HepG2 (cell line): ENCODE results near the gene BTG2. TPM values are rescaled to one million over a fixed set of nuclear protein-coding genes. Genes with fewer than 3 reads are reported as not detected.

Experiments
- EHMT2 ChIP-seq: fragments of 200-600 bp; sonication (generic); IDR thresholded peaks from 2 replicates; pipeline ENCODE4 v1.7.0; 2017; ENCODE audit warnings: antibody characterized with exemption, low read depth, low read length, borderline replicate concordance
- GATA4 ChIP-seq: sonication (generic); IDR thresholded peaks from 2 replicates; pipeline ENCODE4 v1.6.1; 2016; ENCODE audit warnings: antibody characterized with exemption, low read depth, borderline replicate concordance
- IRX3 ChIP-seq: sonication (generic); formaldehyde crosslinking; IDR thresholded peaks from 2 replicates; pipeline ENCODE4 v1.8.1; 2023; ENCODE audit warnings: mild to moderate bottlenecking, low read depth, missing genetic modification reagents, borderline replicate concordance
- KDM1A ChIP-seq: IDR thresholded peaks from 2 replicates; pipeline ENCODE4 v1.6.1; 2016; ENCODE audit warnings: missing compliant biosample characterization
- MAF1 ChIP-seq: sonication (generic); formaldehyde crosslinking; IDR thresholded peaks from 2 replicates; pipeline ENCODE4 v1.5.0; 2020; ENCODE audit warnings: missing genetic modification reagents, borderline replicate concordance
- MTF2 ChIP-seq: sonication (generic); formaldehyde crosslinking; IDR thresholded peaks from 2 replicates; pipeline ENCODE4 v1.5.0; 2020; ENCODE audit warnings: missing genetic modification reagents, borderline replicate concordance
- NR1H2 ChIP-seq: sonication (generic); formaldehyde crosslinking; IDR thresholded peaks from 2 replicates; pipeline ENCODE4 v1.8.1; 2022; ENCODE audit warnings: low read depth, missing genetic modification reagents, borderline replicate concordance
- NR2F2 ChIP-seq: IDR thresholded peaks from 2 replicates; pipeline ENCODE4 v1.6.1; 2012; ENCODE audit warnings: low read depth, inconsistent platforms, borderline replicate concordance
- PAXIP1 ChIP-seq: sonication (generic); formaldehyde crosslinking; conservative IDR thresholded peaks from 2 replicates; pipeline ENCODE4 v1.4.0; 2020; ENCODE audit warnings: mild to moderate bottlenecking, missing genetic modification reagents, moderate library complexity
- PCBP1 ChIP-seq: fragments of 200-400 bp; formaldehyde crosslinking; IDR thresholded peaks from 2 replicates; pipeline ENCODE4 v1.6.1; 2017; ENCODE audit warnings: mild to moderate bottlenecking, low read depth, low read length, borderline replicate concordance
- POLR2AphosphoS5 ChIP-seq: IDR thresholded peaks from 2 replicates; pipeline ENCODE4 v1.6.1; 2012; ENCODE audit warnings: low read depth, low read length
- PPARG ChIP-seq: conservative IDR thresholded peaks from 2 replicates; pipeline ENCODE4 v1.6.1; 2016; ENCODE audit warnings: missing biosample characterization, missing genetic modification reagents
- REL ChIP-seq: sonication (generic); formaldehyde crosslinking; conservative IDR thresholded peaks from 2 replicates; pipeline ENCODE4 v1.8.0; 2022; ENCODE audit warnings: mild to moderate bottlenecking, missing genetic modification reagents, moderate library complexity
- SRF ChIP-seq: IDR thresholded peaks from 2 replicates; pipeline ENCODE4 v1.6.1; 2011; ENCODE audit warnings: mild to moderate bottlenecking, low read depth, low read length, moderate library complexity
- SRSF4 ChIP-seq: fragments of 200-400 bp; formaldehyde crosslinking; IDR thresholded peaks from one replicate; pipeline ENCODE4 v1.6.1; 2018; ENCODE audit warnings: mild to moderate bottlenecking, low read depth, low read length, moderate library complexity; ENCODE audit not compliant: poor library complexity, severe bottlenecking
- SRSF9 ChIP-seq: fragments of 200-400 bp; formaldehyde crosslinking; IDR thresholded peaks from 2 replicates; pipeline ENCODE4 v1.6.1; 2018; ENCODE audit warnings: borderline replicate concordance, mild to moderate bottlenecking, low read depth, low read length; ENCODE audit not compliant: insufficient read depth, poor library complexity, severe bottlenecking
- TGIF2 ChIP-seq: IDR thresholded peaks from 2 replicates; pipeline ENCODE4 v1.6.1; 2016; ENCODE audit warnings: control low read depth, missing compliant biosample characterization
- WIZ ChIP-seq: sonication (generic); formaldehyde crosslinking; IDR thresholded peaks from 2 replicates; pipeline ENCODE4 v1.5.1; 2020; ENCODE audit warnings: mild to moderate bottlenecking, missing genetic modification reagents
- ZMAT3 ChIP-seq: sonication (generic); formaldehyde crosslinking; conservative IDR thresholded peaks from 2 replicates; pipeline ENCODE4 v1.7.0; 2021; ENCODE audit warnings: missing genetic modification reagents
- ZNF24 ChIP-seq: fragments of 450-650 bp; IDR thresholded peaks from 2 replicates; pipeline ENCODE4 v1.6.1; 2017; ENCODE audit warnings: antibody characterized with exemption, mild to moderate bottlenecking
- ZNF609 ChIP-seq: sonication (generic); formaldehyde crosslinking; IDR thresholded peaks from 2 replicates; pipeline ENCODE4 v1.4.0; 2020; ENCODE audit warnings: mild to moderate bottlenecking, missing genetic modification reagents, borderline replicate concordance
- ZNF75D ChIP-seq: sonication (generic); formaldehyde crosslinking; IDR thresholded peaks from 2 replicates; pipeline ENCODE4 v1.8.1; 2023; ENCODE audit warnings: missing genetic modification reagents, mild to moderate bottlenecking, borderline replicate concordance
- polyA plus RNA-seq, 8 experiments: library from polyadenylated mRNA; depleted of rRNA in 3 of 8; stranded (reverse) in 7 of 8; unstranded in 1 of 8; fragments of >200 nt; fragmentation: Illumina TruSeq in 4 of 8; extraction: Trizol in 4 of 8; gene quantifications; 2 replicates each; pipeline versions ENCODE4 v1.2.1 to v1.2.3, GENCODE V29; 2011 to 2016; ENCODE audit warnings: low read depth in 4 of 8, missing spikeins in 1 of 8, mixed read lengths in 1 of 8; ENCODE audit not compliant: insufficient read depth in 1 of 8
- total RNA-seq, 5 experiments: library from RNA; depleted of rRNA; stranded (reverse); fragments of >200 nt; fragmentation: Illumina TruSeq; extraction: Trizol; gene quantifications; 2 replicates each; pipeline ENCODE4 v1.2.3, GENCODE V29; 2016; ENCODE audit warnings: low read depth in 1 of 5

Gene BTG2
- total and polyA plus RNA-seq, 2 of the 13 experiments (the other 11 are each of a cell fraction or from before 2014, with no cell fraction given), result 13.6 to 18.3 TPM

- TF ChIP-seq NR1H2 (CRISPR knock-in tag), result no peak
- TF ChIP-seq GATA4, result no peak
- no peak for TF ChIP-seq EHMT2
- no peak for TF ChIP-seq MAF1 (CRISPR knock-in tag)
- TF ChIP-seq PPARG (CRISPR knock-in tag), result no peak
- no peak for TF ChIP-seq ZNF609 (CRISPR knock-in tag)
- peak; percentile 39; the same call in 1 of the 2 replicates for TF ChIP-seq PAXIP1 (CRISPR knock-in tag)
- no peak for TF ChIP-seq TGIF2 (CRISPR knock-in tag)
- no peak for TF ChIP-seq POLR2AphosphoS5
- TF ChIP-seq ZNF24, result no peak
- TF ChIP-seq ZNF75D (CRISPR knock-in tag), result no peak
- TF ChIP-seq PCBP1, result no peak
- TF ChIP-seq SRSF4, result no peak
- TF ChIP-seq WIZ (CRISPR knock-in tag), result no peak
- TF ChIP-seq SRF, result peak; percentile 97
- TF ChIP-seq ZMAT3 (CRISPR knock-in tag), result peak; percentile 69; the same call in 1 of the 2 replicates
- TF ChIP-seq NR2F2, result no peak
- no peak for TF ChIP-seq MTF2 (CRISPR knock-in tag)
- no peak for TF ChIP-seq KDM1A (CRISPR knock-in tag)
- TF ChIP-seq IRX3 (CRISPR knock-in tag), result no peak
- no peak for TF ChIP-seq REL (CRISPR knock-in tag)
- no peak for TF ChIP-seq SRSF9
These were observed 14.8 kb upstream of the BTG2 start (continued) for GRCh38 chr1:203290261-203291089.
